Vagina (tissue), 2 donors: ENCODE results near the gene BPTF.

Experiments used
- POLR2A ChIP-seq, 2 donors: fragments of 450-650 bp; IDR thresholded peaks; one replicate each; pipeline ENCODE4 v1.6.1; 2017; ENCODE audit warnings: antibody characterized with exemption in 2 of 2, mild to moderate bottlenecking in 2 of 2, moderate library complexity in 2 of 2
- TF ChIP-seq, protein P1 (sequence below), 3 experiments: fragments of 450-650 bp in 2 of 3; fragments of 200-600 bp in 1 of 3; sonication (generic) in 1 of 3; IDR thresholded peaks; one replicate each; pipeline ENCODE4 v1.5.1; 2017 to 2019; ENCODE audit warnings: antibody characterized with exemption in 3 of 3, mild to moderate bottlenecking in 2 of 3, moderate library complexity in 2 of 3

DNA sequence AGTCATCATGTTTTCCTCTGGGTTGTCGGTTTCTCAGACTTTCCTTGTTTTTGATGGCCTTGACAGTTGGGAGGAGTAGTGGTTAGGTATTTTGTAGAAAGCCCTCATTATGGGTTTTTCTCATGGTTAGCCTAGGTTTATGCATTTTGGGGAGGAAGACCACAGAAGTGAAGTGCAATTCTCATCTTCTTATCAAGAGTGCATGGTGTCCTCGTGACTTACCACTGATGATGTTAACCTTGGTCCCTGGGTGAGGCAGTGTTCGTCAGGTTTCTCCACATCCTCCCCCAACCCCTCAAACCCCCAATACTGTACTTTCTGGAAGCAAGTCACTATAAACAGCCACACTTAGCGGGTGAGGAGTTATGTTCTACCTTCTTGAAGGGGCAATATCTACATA is 42.3 kb downstream of the BPTF start:
- TF ChIP-seq, protein P1, sequence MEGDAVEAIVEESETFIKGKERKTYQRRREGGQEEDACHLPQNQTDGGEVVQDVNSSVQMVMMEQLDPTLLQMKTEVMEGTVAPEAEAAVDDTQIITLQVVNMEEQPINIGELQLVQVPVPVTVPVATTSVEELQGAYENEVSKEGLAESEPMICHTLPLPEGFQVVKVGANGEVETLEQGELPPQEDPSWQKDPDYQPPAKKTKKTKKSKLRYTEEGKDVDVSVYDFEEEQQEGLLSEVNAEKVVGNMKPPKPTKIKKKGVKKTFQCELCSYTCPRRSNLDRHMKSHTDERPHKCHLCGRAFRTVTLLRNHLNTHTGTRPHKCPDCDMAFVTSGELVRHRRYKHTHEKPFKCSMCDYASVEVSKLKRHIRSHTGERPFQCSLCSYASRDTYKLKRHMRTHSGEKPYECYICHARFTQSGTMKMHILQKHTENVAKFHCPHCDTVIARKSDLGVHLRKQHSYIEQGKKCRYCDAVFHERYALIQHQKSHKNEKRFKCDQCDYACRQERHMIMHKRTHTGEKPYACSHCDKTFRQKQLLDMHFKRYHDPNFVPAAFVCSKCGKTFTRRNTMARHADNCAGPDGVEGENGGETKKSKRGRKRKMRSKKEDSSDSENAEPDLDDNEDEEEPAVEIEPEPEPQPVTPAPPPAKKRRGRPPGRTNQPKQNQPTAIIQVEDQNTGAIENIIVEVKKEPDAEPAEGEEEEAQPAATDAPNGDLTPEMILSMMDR (IDR thresholded peaks at IDR 0.05) = no peak
- no peak for TF ChIP-seq POLR2A (IDR thresholded peaks at IDR 0.05)
